ENCODE results near the gene SDHAF3.

Gene SDHAF3

DNA sequence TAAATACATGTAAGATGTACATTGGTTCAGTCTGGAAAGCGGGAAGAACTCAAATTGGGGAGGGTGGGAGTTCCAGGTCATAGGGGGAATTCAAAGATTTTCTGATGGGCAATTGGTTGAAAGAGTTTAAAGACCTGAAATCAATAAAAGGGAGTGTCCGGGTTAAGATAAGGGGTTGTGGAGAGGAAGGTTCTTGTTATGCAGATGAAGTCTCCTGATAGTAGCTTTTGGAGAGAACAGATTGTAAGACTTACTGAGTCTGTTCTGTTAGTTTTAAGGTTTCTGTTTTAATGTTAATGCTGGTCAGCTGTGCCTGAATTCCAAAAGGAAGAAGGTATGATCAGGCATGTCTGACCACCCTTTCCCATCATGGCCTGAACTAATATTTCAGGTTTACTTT lies 48.8 kb downstream of the SDHAF3 start:
- DNase-seq (ENCODE audit: low spot score): no peak
- Histone ChIP-seq H3K36me3 (ENCODE audit: low read depth) (no peaks in the 10 kb centered on the region), H3K27me3 (ENCODE audit: insufficient read depth, poor library complexity, severe bottlenecking) (no peaks in the 10 kb centered on the region)

DNA sequence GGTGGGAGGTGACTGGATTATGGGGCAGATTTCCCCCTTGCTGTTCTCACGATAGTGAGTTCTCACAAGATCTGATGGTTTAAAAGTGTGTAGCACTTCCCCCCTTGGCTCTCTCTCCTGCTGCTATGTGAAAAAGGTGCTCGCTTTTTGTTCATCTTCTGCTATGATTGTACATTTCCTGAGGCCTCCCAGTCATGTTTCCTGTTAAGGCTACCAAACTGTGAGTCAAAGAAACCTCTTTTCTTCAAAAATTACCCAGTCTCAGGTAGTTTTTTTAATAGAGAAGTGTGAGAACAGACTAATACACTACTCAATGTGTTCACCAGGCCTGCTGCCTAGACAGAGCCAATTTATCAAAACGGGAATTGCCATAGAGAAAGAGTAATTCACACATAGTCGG lies 49.7 kb downstream of the SDHAF3 start:
- H3K27me3 ChIP-seq (ENCODE audit: insufficient read depth, poor library complexity, severe bottlenecking): no peaks in the 10 kb centered on the region
- DNase-seq (ENCODE audit: low spot score) (no peak), ATAC-seq (ENCODE audit: low read depth) (no peak)
- no peaks in the 10 kb centered on the region for H3K9me3 ChIP-seq (ENCODE audit: severe bottlenecking)
- H3K27ac ChIP-seq (ENCODE audit: poor library complexity, severe bottlenecking): no peak overlapping the region
- peaks cover 7% of the 10 kb centered on the region for H3K4me1 ChIP-seq (ENCODE audit: insufficient read depth, poor library complexity, severe bottlenecking)
- no peaks in the 10 kb centered on the region for H3K36me3 ChIP-seq (ENCODE audit: low read depth)
- no peak for TF ChIP-seq CTCF (IDR thresholded peaks at IDR 0.05; ENCODE audit: poor library complexity, severe bottlenecking)
- no peak overlapping the region for H3K4me3 ChIP-seq (ENCODE audit: severe bottlenecking)

More for the DNA sequence above, 48.8 kb downstream of the SDHAF3 start:
- no peak for ATAC-seq (ENCODE audit: low read depth)
- no peak overlapping the region for H3K27ac ChIP-seq (ENCODE audit: poor library complexity, severe bottlenecking)
- H3K4me3 ChIP-seq (ENCODE audit: severe bottlenecking): no peak overlapping the region
- H3K4me1 ChIP-seq (ENCODE audit: insufficient read depth, poor library complexity, severe bottlenecking): no peaks in the 10 kb centered on the region
- H3K9me3 ChIP-seq (ENCODE audit: severe bottlenecking): no peaks in the 10 kb centered on the region
- TF ChIP-seq CTCF (IDR thresholded peaks at IDR 0.05; ENCODE audit: poor library complexity, severe bottlenecking): no peak

DNA sequence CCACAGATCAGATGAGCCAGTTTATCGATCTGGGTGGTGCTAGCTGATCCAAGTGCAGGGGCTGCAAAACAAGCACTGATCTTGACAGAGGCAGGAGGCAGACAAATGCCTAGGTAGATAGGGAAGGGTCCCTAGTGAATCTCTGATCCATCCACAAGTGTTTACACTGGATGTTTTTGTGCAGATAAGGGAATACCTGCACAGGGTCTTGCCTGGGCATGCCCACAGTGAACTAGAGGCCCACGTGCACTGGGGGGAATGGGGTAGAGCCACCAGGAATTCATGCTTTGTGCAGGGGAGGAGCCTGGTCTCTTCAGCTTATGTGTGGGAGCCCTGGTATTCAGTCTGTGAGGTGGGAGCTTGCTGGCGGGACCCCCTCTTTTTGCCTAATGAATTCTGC lies 50.3 kb downstream of the SDHAF3 start:
- Histone ChIP-seq H3K9me3 (ENCODE audit: severe bottlenecking) (no peaks in the 10 kb centered on the region), H3K27ac (ENCODE audit: poor library complexity, severe bottlenecking) (no peak overlapping the region)
- no peak for ATAC-seq (ENCODE audit: low read depth)

GRCh38 chr7:97174303-97174702 lies 56.8 kb downstream of the SDHAF3 start:
- no peak for TF ChIP-seq CTCF (IDR thresholded peaks at IDR 0.05; ENCODE audit: poor library complexity, severe bottlenecking)
- Histone ChIP-seq H3K9me3 (ENCODE audit: severe bottlenecking) (no peaks in the 10 kb centered on the region), H3K4me3 (ENCODE audit: severe bottlenecking) (no peak overlapping the region), H3K4me1 (ENCODE audit: insufficient read depth, poor library complexity, severe bottlenecking) (peaks cover 9% of the 10 kb centered on the region), H3K36me3 (ENCODE audit: low read depth) (no peaks in the 10 kb centered on the region), H3K27ac (ENCODE audit: poor library complexity, severe bottlenecking) (no peak overlapping the region), H3K27me3 (ENCODE audit: insufficient read depth, poor library complexity, severe bottlenecking) (no peaks in the 10 kb centered on the region)
- no peak for ATAC-seq (ENCODE audit: low read depth)
- DNase-seq (ENCODE audit: low spot score): no peak

More for the DNA sequence above, 50.3 kb downstream of the SDHAF3 start:
- TF ChIP-seq CTCF (IDR thresholded peaks at IDR 0.05; ENCODE audit: poor library complexity, severe bottlenecking): no peak
- Histone ChIP-seq H3K4me3 (ENCODE audit: severe bottlenecking) (no peak overlapping the region), H3K4me1 (ENCODE audit: insufficient read depth, poor library complexity, severe bottlenecking) (peaks cover 9% of the 10 kb centered on the region), H3K36me3 (ENCODE audit: low read depth) (no peaks in the 10 kb centered on the region), H3K27me3 (ENCODE audit: insufficient read depth, poor library complexity, severe bottlenecking) (no peaks in the 10 kb centered on the region)
- DNase-seq (ENCODE audit: low spot score): no peak

DNA sequence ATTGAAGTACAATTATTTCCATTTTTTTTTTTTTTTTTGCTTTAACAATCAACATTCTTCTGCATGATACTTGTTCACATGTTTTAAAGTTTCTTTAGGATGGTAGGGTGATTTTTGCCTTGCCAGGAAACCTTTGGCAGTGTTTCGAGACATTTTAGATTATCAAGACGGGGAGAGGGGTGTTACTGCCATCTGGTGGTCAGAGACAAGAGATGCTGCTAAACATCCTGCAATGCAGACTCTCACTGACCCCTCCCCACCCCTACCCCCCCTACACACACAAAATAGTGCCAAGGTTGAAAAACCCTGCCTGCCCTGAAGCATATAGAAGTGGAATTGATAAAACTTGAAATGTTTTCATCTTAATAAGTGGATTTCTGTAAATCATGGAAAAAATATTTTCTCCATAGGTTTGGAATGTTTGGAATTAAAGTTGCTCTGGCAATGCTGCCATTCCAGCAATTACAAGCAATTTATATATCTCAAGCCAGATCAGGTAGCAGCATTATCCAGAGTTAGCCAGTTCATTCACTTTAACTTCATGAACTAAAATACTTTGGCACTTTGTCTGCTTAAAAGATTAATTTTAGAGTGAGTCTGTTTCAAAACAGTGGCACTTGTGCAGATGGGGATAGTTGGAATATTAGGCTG lies 62.1 kb downstream of the SDHAF3 start:
- ATAC-seq (ENCODE audit: low read depth) (peak; percentile 60; the same call in 1 of the 3 replicates), DNase-seq (ENCODE audit: low spot score) (no peak)
- H3K4me1 ChIP-seq (ENCODE audit: insufficient read depth, poor library complexity, severe bottlenecking): no peaks in the 10 kb centered on the region

More for the DNA sequence above, 62.1 kb downstream of the SDHAF3 start:
- Histone ChIP-seq H3K4me3 (ENCODE audit: severe bottlenecking) (no peak overlapping the region), H3K36me3 (ENCODE audit: low read depth) (no peaks in the 10 kb centered on the region; the same call in 1 of the 2 replicates), H3K27me3 (ENCODE audit: insufficient read depth, poor library complexity, severe bottlenecking) (no peaks in the 10 kb centered on the region), H3K9me3 (ENCODE audit: severe bottlenecking) (no peaks in the 10 kb centered on the region), H3K27ac (ENCODE audit: poor library complexity, severe bottlenecking) (no peak overlapping the region)
- TF ChIP-seq CTCF (IDR thresholded peaks at IDR 0.05; ENCODE audit: poor library complexity, severe bottlenecking): peak; percentile 91
